Activated T-helper 2 cell treated with anti-CD3 and anti-CD28 coated beads, Interferon-gamma antibody, Interleukin-2, Interleukin-4, amounts not matched to agents 10 μg/mL and 5 μg/mL and 100 μg/mL, durations not matched to agents 14 hours and 24 hours and 36 hours (primary cell): Measurements from ENCODE around the gene BATF2. TPM values are rescaled to one million over a fixed set of nuclear protein-coding genes. Genes with fewer than 3 reads are reported as not detected.
A peak's percentile ranks its signal among the peaks of the same experiment; 100 is the strongest.
"Not testable (repeated sequence)": the region's sequence is repeated elsewhere in the genome, so short reads cannot be mapped to it uniquely, and the experiment has no call there.

Experiments
- DNase-seq: peaks from one replicate; pipeline ENCODE4 v3.0.0; 2021; ENCODE audit warnings: low spot score
- H3K27ac Mint-ChIP-seq: one replicate; pipeline ENCODE4 v1.8.0; 2021; ENCODE audit warnings: mixed read lengths
- H3K27me3 Mint-ChIP-seq: one replicate; pipeline ENCODE4 v1.8.0; 2021; ENCODE audit warnings: low read depth, mixed read lengths
- H3K36me3 Mint-ChIP-seq: one replicate; pipeline ENCODE4 v1.8.0; 2021; ENCODE audit warnings: low read depth, mixed read lengths
- H3K4me1 Mint-ChIP-seq: one replicate; pipeline ENCODE4 v1.8.0; 2021; ENCODE audit warnings: low read depth, mixed read lengths
- H3K4me3 Mint-ChIP-seq: one replicate; pipeline ENCODE4 v1.8.0; 2021; ENCODE audit warnings: low read depth, mild to moderate bottlenecking, moderate library complexity, mixed read lengths
- H3K9me3 Mint-ChIP-seq: one replicate; pipeline ENCODE4 v1.8.0; 2021; ENCODE audit warnings: mixed read lengths
- intact Hi-C: fragments of 100-400 bp; cut with micrococcal nuclease; formaldehyde crosslinking; loops from one replicate; pipeline ENCODE4 v1.15.1; 2023
- total RNA-seq: library from RNA; stranded (reverse); gene quantifications from 2 replicates; pipeline ENCODE4 v1.2.3, GENCODE V29; 2022

Gene BATF2
- total RNA-seq, 1 donor from 2014 or later = 0.09 TPM

DNA sequence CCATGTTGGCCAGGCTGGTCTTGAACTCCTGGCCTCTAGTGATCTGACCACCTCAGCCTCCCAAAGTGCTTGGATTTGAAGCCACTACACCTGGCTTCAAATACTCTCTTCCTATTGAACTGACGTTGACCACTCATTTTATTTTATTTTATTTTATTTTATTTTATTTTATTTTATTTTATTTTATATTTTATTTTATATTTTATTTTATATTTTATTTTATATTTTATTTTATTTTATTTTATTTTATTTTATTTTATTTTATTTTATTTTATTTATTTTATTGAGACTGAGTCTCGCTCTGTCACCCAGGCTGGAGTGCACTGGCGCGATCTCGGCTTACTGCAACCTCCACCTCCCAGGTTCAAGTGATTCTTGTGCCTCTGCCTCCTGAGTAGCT, 13.4 kb downstream of the BATF2 start:
- H3K27ac Mint-ChIP-seq, H3K9me3 Mint-ChIP-seq, H3K36me3 Mint-ChIP-seq, DNase-seq, H3K4me1 Mint-ChIP-seq, intact Hi-C loops, H3K4me3 Mint-ChIP-seq: not testable (repeated sequence)
- H3K27me3 Mint-ChIP-seq = peaks cover 17% of the 10 kb centered on the region

DNA sequence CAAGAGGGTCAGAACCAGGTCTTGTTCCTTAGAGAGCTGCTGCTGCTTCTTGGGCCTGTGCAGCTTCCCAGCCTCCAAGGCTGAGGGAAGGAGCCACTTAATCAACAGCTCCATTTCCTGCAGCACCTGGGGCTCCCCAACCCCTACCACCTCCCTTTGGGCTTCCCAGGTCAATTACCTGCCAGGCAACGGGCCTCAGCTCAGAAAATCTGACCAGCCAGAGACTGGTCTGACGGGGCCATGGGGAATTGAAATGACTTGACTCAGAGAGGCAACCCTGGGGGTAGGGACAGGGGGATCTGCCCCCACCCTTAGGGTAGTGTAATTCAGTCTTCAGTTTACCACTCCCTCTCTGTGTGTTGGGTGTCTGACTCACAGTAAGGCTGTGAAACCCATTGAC, 20.1 kb downstream of the BATF2 start:
- no peaks in the 10 kb centered on the region for H3K4me1 Mint-ChIP-seq
- no peak overlapping the region for H3K4me3 Mint-ChIP-seq
- intact Hi-C loops = no loop called here
- H3K27ac Mint-ChIP-seq = no peak overlapping the region
- H3K27me3 Mint-ChIP-seq = peaks cover 9% of the 10 kb centered on the region
- no peaks in the 10 kb centered on the region for H3K36me3 Mint-ChIP-seq
- H3K9me3 Mint-ChIP-seq = no peaks in the 10 kb centered on the region
- no peak for DNase-seq

DNA sequence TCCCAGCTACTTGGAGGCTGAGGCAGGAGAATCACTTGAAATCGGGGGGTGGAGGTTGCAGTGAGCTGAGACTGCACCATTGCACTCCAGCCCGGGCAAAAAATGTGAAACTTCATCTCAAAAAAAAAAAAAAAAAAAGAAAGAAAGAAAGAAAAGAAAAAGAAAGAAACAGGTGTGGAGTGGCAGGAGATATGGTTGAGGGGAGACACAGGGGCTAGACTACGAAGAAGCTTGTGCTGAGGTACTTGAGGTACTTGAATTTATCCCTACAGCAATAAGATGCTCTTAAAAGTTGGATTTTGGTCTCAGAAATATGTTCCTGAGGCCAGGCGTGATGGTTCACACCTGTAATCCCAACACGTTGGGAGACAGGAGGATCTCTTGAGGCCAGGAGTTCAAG, 22.6 kb downstream of the BATF2 start:
- Mint-ChIP-seq H3K27me3 (no peaks in the 10 kb centered on the region), H3K4me1 (peaks cover 13% of the 10 kb centered on the region), H3K27ac (no peak overlapping the region), H3K4me3 (no peak overlapping the region), H3K36me3 (no peaks in the 10 kb centered on the region), H3K9me3 (no peaks in the 10 kb centered on the region)
- intact Hi-C loops = no loop called here
- no peak for DNase-seq

DNA sequence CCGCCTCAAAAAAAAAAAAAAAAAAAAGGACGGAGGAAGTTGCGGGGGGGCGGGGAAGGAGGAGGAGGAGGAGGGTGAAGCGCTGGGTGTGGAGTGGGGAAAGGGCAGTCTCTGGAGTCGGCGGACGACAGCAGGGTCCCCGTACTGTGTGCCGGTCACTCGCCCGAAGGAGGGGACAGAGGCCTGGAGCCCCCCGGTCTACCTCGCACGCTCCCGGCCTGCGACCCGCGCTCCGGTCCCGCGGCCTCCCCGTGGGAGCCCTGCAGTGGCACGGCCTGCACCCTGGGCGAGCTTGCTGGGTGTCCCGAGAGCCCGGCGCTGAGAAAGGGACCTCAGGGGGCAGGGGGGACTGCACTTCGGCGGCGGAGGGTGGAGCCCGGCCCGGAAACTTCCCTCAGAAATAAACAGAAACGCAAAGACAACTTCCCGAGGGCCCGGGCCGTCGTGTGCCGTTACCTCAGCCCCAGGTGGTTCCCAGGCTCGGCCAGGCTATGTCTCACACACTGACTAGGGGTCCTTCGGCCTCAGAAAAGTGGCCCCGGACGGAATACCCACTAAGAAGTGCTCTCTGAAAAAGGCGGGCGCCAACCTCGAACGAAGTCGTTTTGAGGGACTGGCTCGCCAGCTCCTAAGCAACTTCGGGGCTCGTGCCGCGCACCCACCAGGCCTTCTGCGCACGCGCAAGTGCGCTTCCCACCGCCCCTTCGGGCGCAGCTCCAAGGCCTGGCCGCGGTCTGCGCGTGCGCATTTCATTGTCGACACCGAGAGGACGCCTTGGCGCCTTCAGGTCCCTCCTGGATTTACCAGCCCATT, 25.1 kb downstream of the BATF2 start, which contains the start of gene MAJIN:
TSS of gene MAJIN (minus strand) at position 688 of the 813 bp plus-strand sequence. CDS start 12,703 bp downstream, outside the sequence.
- H3K27ac Mint-ChIP-seq = peak within 1 kb of the TSS; percentile 76
- intact Hi-C loops = no loop called here

DNA sequence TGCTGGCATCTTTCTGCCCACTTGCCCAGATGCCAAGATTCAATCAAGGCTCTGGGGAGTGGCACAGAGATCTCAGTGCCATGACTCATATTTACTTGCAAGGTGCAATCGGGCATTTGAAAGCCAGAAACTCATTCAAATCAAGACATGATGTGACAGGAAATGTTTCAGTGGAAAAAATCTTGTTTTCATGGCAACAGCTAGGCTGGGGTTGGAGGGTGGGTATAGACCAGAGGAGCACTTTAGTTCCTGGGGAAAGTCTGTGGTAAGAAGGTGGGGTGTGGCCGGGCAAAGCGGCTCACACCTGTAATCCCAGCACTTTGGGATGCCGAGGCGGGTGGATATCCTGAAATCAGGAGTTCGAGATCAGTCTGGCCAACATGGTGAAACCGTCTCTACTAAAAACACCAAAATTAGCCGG, 26.0 kb downstream of the BATF2 start:
- Mint-ChIP-seq H3K27me3 (no peaks in the 10 kb centered on the region), H3K4me1 (peaks cover 21% of the 10 kb centered on the region), H3K9me3 (no peaks in the 10 kb centered on the region), H3K27ac (peak overlapping the region; percentile 76), H3K36me3 (no peaks in the 10 kb centered on the region), H3K4me3 (peak overlapping the region; percentile 41)
- no peak for DNase-seq
- intact Hi-C loops = no loop called here

More for the DNA sequence above, 25.1 kb downstream of the BATF2 start, which contains the start of gene MAJIN:
- H3K36me3 Mint-ChIP-seq = no peaks in the 10 kb centered on the region
- peaks cover 21% of the 10 kb centered on the region for H3K4me1 Mint-ChIP-seq
- peak within 1 kb of the TSS; percentile 41 for H3K4me3 Mint-ChIP-seq
- H3K27me3 Mint-ChIP-seq = no peaks in the 10 kb centered on the region
- DNase-seq = peak; percentile 70
- no peaks in the 10 kb centered on the region for H3K9me3 Mint-ChIP-seq

DNA sequence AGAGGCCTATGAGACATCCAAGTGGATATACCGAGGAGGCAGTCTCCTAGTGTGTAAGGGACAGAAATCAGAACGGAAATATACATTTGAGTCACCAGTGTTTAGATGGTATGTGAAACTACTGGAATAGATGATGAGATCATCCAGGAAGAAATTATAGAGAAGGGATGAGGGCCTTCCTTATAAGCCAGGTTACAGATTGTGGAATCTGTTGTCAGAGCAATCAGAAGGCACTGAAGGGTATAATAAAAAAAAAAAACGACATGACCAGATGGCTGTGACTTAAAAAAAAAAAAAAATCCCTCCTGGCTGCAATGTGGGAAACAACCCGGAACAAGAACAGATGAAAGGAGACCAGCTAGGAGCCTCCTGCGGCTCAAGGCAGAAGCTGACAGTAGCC, 27.6 kb downstream of the BATF2 start:
- Mint-ChIP-seq H3K36me3 (no peaks in the 10 kb centered on the region), H3K27me3 (no peaks in the 10 kb centered on the region), H3K4me1 (peaks cover 23% of the 10 kb centered on the region), H3K9me3 (no peaks in the 10 kb centered on the region), H3K4me3 (no peak overlapping the region), H3K27ac (no peak overlapping the region)
- intact Hi-C loops = no loop called here
- no peak for DNase-seq

DNA sequence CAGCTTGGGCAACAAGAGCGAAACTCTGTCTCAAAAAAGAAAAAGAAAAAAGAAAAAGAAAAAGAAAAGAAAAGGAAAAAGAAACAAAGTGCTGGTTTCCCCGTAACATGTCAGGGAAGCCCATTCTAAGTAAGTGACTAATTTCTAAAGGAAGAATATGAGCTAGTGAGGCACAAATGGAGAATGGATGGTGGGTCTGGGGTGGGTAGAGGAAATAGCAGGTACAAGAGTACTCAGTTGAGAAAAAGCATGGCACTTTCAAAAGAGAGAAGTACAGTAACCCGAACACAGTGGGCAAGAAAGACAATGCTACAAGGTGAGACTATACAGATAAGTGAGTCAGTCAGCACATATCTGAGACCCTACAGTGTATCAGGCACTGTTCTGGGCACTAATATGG, 29.4 kb downstream of the BATF2 start:
- Mint-ChIP-seq H3K36me3 (no peaks in the 10 kb centered on the region), H3K4me3 (no peak overlapping the region), H3K27me3 (no peaks in the 10 kb centered on the region), H3K27ac (peak overlapping the region; percentile 21), H3K4me1 (peaks cover 23% of the 10 kb centered on the region), H3K9me3 (no peaks in the 10 kb centered on the region)
- DNase-seq = no peak
- intact Hi-C loops = no loop called here

DNA sequence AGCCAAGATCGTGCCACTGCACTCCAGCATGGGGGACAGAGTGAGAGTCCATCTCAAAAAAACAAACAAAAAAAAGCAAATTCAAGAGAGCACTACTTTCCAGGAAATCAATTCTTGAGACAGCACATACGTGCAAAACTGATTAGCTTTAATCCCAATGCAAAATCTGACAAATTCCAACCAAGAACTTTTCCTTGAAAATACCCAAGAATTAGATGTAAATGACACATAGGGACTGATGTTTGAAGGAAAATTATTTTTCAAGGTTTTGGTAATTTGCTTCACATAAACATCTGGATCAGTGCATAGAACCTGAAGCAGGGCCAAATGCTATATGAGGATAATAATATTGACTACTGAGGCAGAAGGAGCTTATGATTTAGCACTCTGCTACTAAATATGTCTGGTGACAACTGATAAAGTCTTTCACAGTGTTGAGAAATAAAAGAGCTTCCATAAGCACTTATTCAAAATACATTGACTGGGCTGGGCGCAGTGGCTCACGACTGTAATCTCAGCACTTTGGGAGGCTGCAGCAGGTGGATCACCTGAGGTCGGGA, 33.6 kb downstream of the BATF2 start:
- Mint-ChIP-seq H3K4me1 (peaks cover 9% of the 10 kb centered on the region), H3K4me3 (no peak overlapping the region), H3K27ac (no peak overlapping the region), H3K27me3 (peaks cover 2% of the 10 kb centered on the region), H3K9me3 (no peaks in the 10 kb centered on the region), H3K36me3 (no peaks in the 10 kb centered on the region)
- intact Hi-C loops = no loop called here
- no peak for DNase-seq

DNA sequence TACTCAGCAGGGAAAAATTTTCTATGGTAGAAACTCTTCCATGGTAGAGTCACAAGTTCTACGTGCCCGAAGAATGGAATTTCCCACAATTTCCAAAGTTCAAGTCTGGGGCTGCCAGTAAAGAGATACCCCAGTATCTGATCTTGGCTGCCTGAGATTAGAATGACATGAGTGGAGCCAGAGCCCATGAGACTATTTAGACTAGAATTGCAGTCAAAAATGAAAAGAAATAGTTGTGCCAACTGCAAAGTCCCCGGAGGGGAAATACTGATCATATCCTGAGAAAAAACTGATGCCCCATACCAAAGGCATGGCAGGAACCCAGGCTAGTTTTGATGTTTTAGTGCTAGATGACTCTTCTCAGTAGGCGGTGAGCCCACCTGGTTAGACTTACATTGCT, 36.1 kb downstream of the BATF2 start:
- Mint-ChIP-seq H3K4me1 (peaks cover 2% of the 10 kb centered on the region), H3K36me3 (no peaks in the 10 kb centered on the region), H3K27ac (no peak overlapping the region), H3K9me3 (no peaks in the 10 kb centered on the region), H3K27me3 (peaks cover 2% of the 10 kb centered on the region), H3K4me3 (no peak overlapping the region)
- intact Hi-C loops = no loop called here
- no peak for DNase-seq

DNA sequence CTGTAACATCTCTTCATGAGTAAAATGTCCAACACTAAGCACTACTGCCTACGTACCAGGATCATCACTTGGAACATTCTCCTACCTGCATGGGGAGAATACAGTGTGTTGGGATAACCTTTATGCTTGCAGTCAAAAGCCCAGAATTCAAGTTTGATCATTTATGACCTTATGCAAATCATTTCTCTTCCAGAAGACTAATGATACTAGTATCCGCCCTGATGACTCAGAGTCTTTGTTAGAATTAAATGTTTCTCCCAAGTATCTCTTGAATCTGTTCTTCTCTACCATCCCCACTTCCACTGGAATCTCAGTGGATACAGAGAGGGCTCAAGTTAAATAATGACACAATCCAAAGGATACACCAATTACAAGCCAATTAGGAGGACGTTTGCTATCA, 37.3 kb downstream of the BATF2 start:
- Mint-ChIP-seq H3K27ac (no peak overlapping the region), H3K4me3 (no peak overlapping the region), H3K36me3 (no peaks in the 10 kb centered on the region), H3K27me3 (peaks cover 2% of the 10 kb centered on the region), H3K9me3 (no peaks in the 10 kb centered on the region), H3K4me1 (no peaks in the 10 kb centered on the region)
- no peak for DNase-seq
- intact Hi-C loops = no loop called here

DNA sequence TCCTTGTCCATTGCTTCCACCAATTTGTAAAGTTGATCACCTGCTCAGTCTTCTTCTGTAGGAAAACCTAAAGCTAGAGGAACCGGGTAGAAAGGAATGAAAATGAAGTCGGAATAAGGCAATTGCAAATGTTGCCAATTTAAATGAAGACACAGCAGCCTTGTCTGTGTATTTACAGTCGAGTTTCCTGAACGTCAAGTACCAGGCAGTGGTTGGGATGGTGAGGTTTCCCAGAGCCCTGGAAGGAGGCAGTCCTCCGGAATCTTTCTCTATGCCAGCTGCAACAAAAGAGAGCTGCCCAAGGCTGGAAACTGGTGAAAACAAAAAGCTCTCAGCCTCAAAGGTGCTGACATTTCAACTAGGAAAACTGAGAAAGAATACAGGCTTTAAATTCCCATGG, 42.6 kb downstream of the BATF2 start:
- intact Hi-C loops = no loop called here
- peaks cover 10% of the 10 kb centered on the region for H3K27me3 Mint-ChIP-seq
- no peaks in the 10 kb centered on the region for H3K4me1 Mint-ChIP-seq
- no peak overlapping the region for H3K4me3 Mint-ChIP-seq
- DNase-seq = no peak
- no peak overlapping the region for H3K27ac Mint-ChIP-seq
- no peaks in the 10 kb centered on the region for H3K9me3 Mint-ChIP-seq
- H3K36me3 Mint-ChIP-seq = no peaks in the 10 kb centered on the region

DNA sequence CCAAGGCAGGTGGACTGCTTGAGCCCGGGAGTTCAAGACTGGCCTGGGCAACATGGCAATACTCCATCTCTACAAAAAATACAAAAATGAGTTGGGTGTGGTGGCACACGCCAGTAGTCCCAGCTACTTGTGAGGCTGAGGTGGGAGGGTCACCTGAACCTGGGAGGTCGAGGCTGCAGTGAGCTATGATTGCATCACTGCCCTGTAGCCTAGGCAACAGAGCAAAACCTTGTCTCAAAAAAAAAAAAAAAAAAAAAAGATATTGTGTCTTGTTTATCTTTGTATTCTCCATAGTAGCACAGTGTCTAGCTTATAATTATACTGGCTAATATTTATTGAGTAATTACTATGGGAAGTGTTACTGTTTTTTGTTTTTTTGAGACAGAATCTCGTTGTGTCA, 45.2 kb downstream of the BATF2 start:
- no peak overlapping the region for H3K4me3 Mint-ChIP-seq
- no peaks in the 10 kb centered on the region for H3K4me1 Mint-ChIP-seq
- peaks cover 10% of the 10 kb centered on the region for H3K27me3 Mint-ChIP-seq
- intact Hi-C loops = no loop called here
- H3K9me3 Mint-ChIP-seq = no peaks in the 10 kb centered on the region
- no peak overlapping the region for H3K27ac Mint-ChIP-seq
- DNase-seq = no peak
- no peaks in the 10 kb centered on the region for H3K36me3 Mint-ChIP-seq

DNA sequence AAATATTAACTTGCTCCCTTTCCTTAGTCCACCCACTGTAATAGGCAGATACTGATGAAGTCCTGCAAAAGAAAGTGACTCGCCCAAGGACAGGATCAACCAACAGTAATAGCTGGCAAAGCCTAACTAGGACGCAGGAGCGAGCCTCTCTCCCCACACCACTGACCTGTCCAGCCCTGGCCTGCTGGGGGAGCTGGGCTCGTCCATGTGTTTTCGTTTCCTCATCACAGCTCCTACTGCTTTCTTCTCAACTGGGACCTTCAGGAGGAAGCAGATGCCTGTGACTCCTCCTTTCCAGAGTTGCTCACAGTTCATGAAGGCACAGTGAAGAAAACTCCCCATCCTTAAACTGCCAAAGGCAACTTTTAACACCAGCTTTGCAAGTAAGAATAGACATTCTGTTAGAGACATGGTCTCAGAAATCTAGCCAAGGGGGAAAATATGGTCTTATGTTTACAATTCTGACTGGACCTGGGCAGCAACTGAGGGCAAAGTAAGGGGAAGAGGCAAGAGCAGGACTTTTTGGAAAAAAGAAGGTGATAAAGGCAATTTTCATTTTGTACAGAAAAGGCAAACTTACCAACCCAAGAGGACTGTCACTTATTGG, 49.5 kb downstream of the BATF2 start:
- no peak for DNase-seq
- Mint-ChIP-seq H3K9me3 (no peaks in the 10 kb centered on the region), H3K27me3 (peaks cover 21% of the 10 kb centered on the region), H3K27ac (no peak overlapping the region), H3K4me3 (no peak overlapping the region), H3K4me1 (no peaks in the 10 kb centered on the region), H3K36me3 (no peaks in the 10 kb centered on the region)
- intact Hi-C loops = no loop called here
